Activated CD4-positive, alpha-beta T cell treated with anti-CD3 and anti-CD28 coated beads, Interleukin-2, amount 10 ng/mL, durations not matched to agents 24 days and 14 days (primary cell): ENCODE data around the gene ADAM12. TPM values are rescaled to one million over a fixed set of nuclear protein-coding genes. Genes with fewer than 3 reads are reported as not detected.

Source experiments
- DNase-seq: peaks from one replicate; pipeline ENCODE4 v3.0.0; 2022
- H3K27ac Mint-ChIP-seq: one replicate; pipeline ENCODE4 v1.8.0; 2022; ENCODE audit warnings: mild to moderate bottlenecking, mixed read lengths
- H3K27me3 Mint-ChIP-seq: one replicate; pipeline ENCODE4 v1.8.0; 2022; ENCODE audit warnings: mixed read lengths
- H3K36me3 Mint-ChIP-seq: one replicate; pipeline ENCODE4 v1.8.0; 2022; ENCODE audit warnings: low read depth, mild to moderate bottlenecking, mixed read lengths
- H3K4me1 Mint-ChIP-seq: one replicate; pipeline ENCODE4 v1.8.0; 2021; ENCODE audit warnings: mixed read lengths
- H3K4me3 Mint-ChIP-seq: one replicate; pipeline ENCODE4 v1.8.0; 2022; ENCODE audit warnings: mild to moderate bottlenecking, moderate library complexity, mixed read lengths
- H3K9me3 Mint-ChIP-seq: one replicate; pipeline ENCODE4 v1.8.0; 2021; ENCODE audit warnings: mixed read lengths
- intact Hi-C: fragments of 100-400 bp; cut with micrococcal nuclease; formaldehyde crosslinking; loops from one replicate; pipeline ENCODE4 v1.15.1; 2023
- total RNA-seq: library from RNA; stranded (reverse); gene quantifications from 2 replicates; pipeline ENCODE4 v1.2.3, GENCODE V29; 2022

Gene ADAM12
- total RNA-seq, 1 donor from 2014 or later = not detected

- DNase-seq = no peak
- Mint-ChIP-seq H3K4me1 (no peaks in the 10 kb centered on the region), H3K36me3 (no peaks in the 10 kb centered on the region), H3K9me3 (peaks cover 11% of the 10 kb centered on the region), H3K27ac (no peak overlapping the region), H3K4me3 (no peak overlapping the region), H3K27me3 (no peaks in the 10 kb centered on the region)
- intact Hi-C loops = no loop called here
These were observed 32.5 kb upstream of the ADAM12 start for GRCh38 chr10:126420567-126421300.

GRCh38 chr10:126417220-126417825 is 29.0 kb upstream of the ADAM12 start:
- DNase-seq = no peak
- no peaks in the 10 kb centered on the region for H3K36me3 Mint-ChIP-seq
- no peaks in the 10 kb centered on the region for H3K4me1 Mint-ChIP-seq
- H3K4me3 Mint-ChIP-seq = no peak overlapping the region
- H3K27me3 Mint-ChIP-seq = no peaks in the 10 kb centered on the region
- H3K9me3 Mint-ChIP-seq = peaks cover 3% of the 10 kb centered on the region
- intact Hi-C loops = no loop called here
- H3K27ac Mint-ChIP-seq = no peak overlapping the region

GRCh38 chr10:126409821-126410220 is 21.5 kb upstream of the ADAM12 start:
- Mint-ChIP-seq H3K27ac (no peak overlapping the region), H3K4me3 (no peak overlapping the region), H3K36me3 (no peaks in the 10 kb centered on the region), H3K9me3 (no peaks in the 10 kb centered on the region), H3K27me3 (no peaks in the 10 kb centered on the region), H3K4me1 (no peaks in the 10 kb centered on the region)
- DNase-seq = no peak
- intact Hi-C loops = no loop called here

- Mint-ChIP-seq H3K27me3 (no peaks in the 10 kb centered on the region), H3K4me1 (no peaks in the 10 kb centered on the region), H3K27ac (no peak overlapping the region), H3K36me3 (no peaks in the 10 kb centered on the region), H3K9me3 (no peaks in the 10 kb centered on the region), H3K4me3 (no peak overlapping the region)
- no peak for DNase-seq
- intact Hi-C loops = no loop called here
These were observed 20.8 kb upstream of the ADAM12 start for GRCh38 chr10:126408953-126409641.

GRCh38 chr10:126407831-126408230 is 19.6 kb upstream of the ADAM12 start:
- intact Hi-C loops = no loop called here
- no peaks in the 10 kb centered on the region for H3K4me1 Mint-ChIP-seq
- H3K27me3 Mint-ChIP-seq = no peaks in the 10 kb centered on the region
- H3K9me3 Mint-ChIP-seq = no peaks in the 10 kb centered on the region
- H3K4me3 Mint-ChIP-seq = no peak overlapping the region
- no peak overlapping the region for H3K27ac Mint-ChIP-seq
- no peak for DNase-seq
- H3K36me3 Mint-ChIP-seq = no peaks in the 10 kb centered on the region

GRCh38 chr10:126405239-126405775 is 17.0 kb upstream of the ADAM12 start:
- Mint-ChIP-seq H3K27me3 (no peaks in the 10 kb centered on the region), H3K4me1 (no peaks in the 10 kb centered on the region), H3K36me3 (no peaks in the 10 kb centered on the region), H3K4me3 (no peak overlapping the region), H3K27ac (no peak overlapping the region), H3K9me3 (no peaks in the 10 kb centered on the region)
- no peak for DNase-seq
- intact Hi-C loops = no loop called here

- Mint-ChIP-seq H3K27ac (no peak overlapping the region), H3K9me3 (no peaks in the 10 kb centered on the region), H3K4me1 (no peaks in the 10 kb centered on the region), H3K27me3 (no peaks in the 10 kb centered on the region), H3K4me3 (no peak overlapping the region), H3K36me3 (no peaks in the 10 kb centered on the region)
- DNase-seq = no peak
- intact Hi-C loops = no loop called here
These were observed 14.7 kb upstream of the ADAM12 start for GRCh38 chr10:126402721-126403695.

GRCh38 chr10:126400641-126401040 is 12.4 kb upstream of the ADAM12 start:
- Mint-ChIP-seq H3K27ac (no peak overlapping the region), H3K27me3 (no peaks in the 10 kb centered on the region)

GRCh38 chr10:126398924-126399323 is 10.6 kb upstream of the ADAM12 start:
- Mint-ChIP-seq H3K4me1 (no peaks in the 10 kb centered on the region), H3K9me3 (peaks cover 3% of the 10 kb centered on the region), H3K27me3 (no peaks in the 10 kb centered on the region), H3K27ac (no peak overlapping the region), H3K36me3 (no peaks in the 10 kb centered on the region), H3K4me3 (no peak overlapping the region)
- no peak for DNase-seq
- intact Hi-C loops = no loop called here

More at GRCh38 chr10:126400641-126401040, 12.4 kb upstream of the ADAM12 start:
- Mint-ChIP-seq H3K4me1 (no peaks in the 10 kb centered on the region), H3K4me3 (no peak overlapping the region), H3K36me3 (no peaks in the 10 kb centered on the region), H3K9me3 (no peaks in the 10 kb centered on the region)
- no peak for DNase-seq
- intact Hi-C loops = no loop called here

- H3K4me1 Mint-ChIP-seq = no peaks in the 10 kb centered on the region
- no peak for DNase-seq
- no peaks in the 10 kb centered on the region for H3K27me3 Mint-ChIP-seq
- peaks cover 5% of the 10 kb centered on the region for H3K9me3 Mint-ChIP-seq
- H3K36me3 Mint-ChIP-seq = no peaks in the 10 kb centered on the region
- H3K27ac Mint-ChIP-seq = no peak overlapping the region
- no peak overlapping the region for H3K4me3 Mint-ChIP-seq
- intact Hi-C loops = no loop called here
These were observed 10.1 kb upstream of the ADAM12 start for GRCh38 chr10:126398383-126398743.

- no peaks in the 10 kb centered on the region for H3K4me1 Mint-ChIP-seq
- H3K4me3 Mint-ChIP-seq = no peak overlapping the region
- no peak overlapping the region for H3K27ac Mint-ChIP-seq
- intact Hi-C loops = no loop called here
- H3K36me3 Mint-ChIP-seq = no peaks in the 10 kb centered on the region
- peaks cover 6% of the 10 kb centered on the region for H3K9me3 Mint-ChIP-seq
- no peaks in the 10 kb centered on the region for H3K27me3 Mint-ChIP-seq
- DNase-seq = no peak
These were observed 9.5 kb upstream of the ADAM12 start for GRCh38 chr10:126397640-126398382.

GRCh38 chr10:126397156-126397555 is 8.9 kb upstream of the ADAM12 start:
- Mint-ChIP-seq H3K27me3 (no peaks in the 10 kb centered on the region), H3K9me3 (peaks cover 6% of the 10 kb centered on the region), H3K27ac (no peak overlapping the region), H3K4me3 (no peak overlapping the region), H3K36me3 (no peaks in the 10 kb centered on the region), H3K4me1 (no peaks in the 10 kb centered on the region)
- intact Hi-C loops = no loop called here
- no peak for DNase-seq

GRCh38 chr10:126394948-126395347 is 6.7 kb upstream of the ADAM12 start:
- Mint-ChIP-seq H3K27me3 (no peaks in the 10 kb centered on the region), H3K9me3 (peaks cover 6% of the 10 kb centered on the region), H3K27ac (no peak overlapping the region), H3K36me3 (no peaks in the 10 kb centered on the region), H3K4me1 (no peaks in the 10 kb centered on the region), H3K4me3 (no peak overlapping the region)
- no peak for DNase-seq
- intact Hi-C loops = no loop called here
